CD4-positive, CD25-positive, alpha-beta regulatory T cell (primary cell): ENCODE results near the gene ARHGEF1. TPM values are rescaled to one million over a fixed set of nuclear protein-coding genes. Genes with fewer than 3 reads are reported as not detected.

Experiments used
- ATAC-seq, 2 donors: fragments of 150-1000 bp; cut with Tn5 transposase; one replicate each; pipeline ENCODE4 v1.10.0; 2021; ENCODE audit warnings: low read depth in 2 of 2, moderate number of reproducible peaks in 2 of 2, moderate library complexity in 1 of 2
- DNase-seq, 3 donors: peaks; one replicate each; pipeline versions ENCODE4 v3.0.0 to v3.0.0-alpha.2; 2012 to 2022; ENCODE audit warnings: mixed read lengths in 1 of 3
- H3K27ac ChIP-seq: one replicate; pipeline ENCODE4 v1.7.0; 2013; ENCODE audit warnings: mild to moderate bottlenecking, low read length; ENCODE audit not compliant: insufficient read depth, poor library complexity, severe bottlenecking
- H3K27me3 ChIP-seq: one replicate; pipeline ENCODE4 v1.7.0; 2013; ENCODE audit warnings: low read length; ENCODE audit not compliant: control insufficient read depth, insufficient read depth
- H3K36me3 ChIP-seq: one replicate; pipeline ENCODE4 v1.7.0; 2013; ENCODE audit warnings: mild to moderate bottlenecking, low read length, moderate library complexity; ENCODE audit not compliant: control insufficient read depth, insufficient read depth
- H3K4me1 ChIP-seq: 2 replicates; pipeline ENCODE4 v1.7.0; 2013; ENCODE audit warnings: mild to moderate bottlenecking, low read length; ENCODE audit not compliant: insufficient read depth, control insufficient read depth, poor library complexity, severe bottlenecking
- H3K4me3 ChIP-seq: one replicate; pipeline ENCODE4 v1.7.0; 2013; ENCODE audit warnings: low read depth, mild to moderate bottlenecking, low read length, moderate library complexity
- H3K9me3 ChIP-seq, 2 experiments: 1 replicate in 1 of 2; 2 replicates in 1 of 2; pipeline ENCODE4 v1.7.0; 2013; ENCODE audit warnings: low read length in 2 of 2, mild to moderate bottlenecking in 1 of 2, moderate library complexity in 1 of 2; ENCODE audit not compliant: control insufficient read depth in 2 of 2
- H3K27ac Mint-ChIP-seq, 3 donors: one replicate each; pipeline ENCODE4 v1.8.0; 2020 to 2022; ENCODE audit warnings: mild to moderate bottlenecking in 3 of 3, mixed read lengths in 3 of 3, moderate library complexity in 2 of 3
- H3K27me3 Mint-ChIP-seq: one replicate; pipeline ENCODE4 v1.8.0; 2022; ENCODE audit warnings: mild to moderate bottlenecking, mixed read lengths
- H3K36me3 Mint-ChIP-seq: one replicate; pipeline ENCODE4 v1.8.0; 2020; ENCODE audit warnings: mixed read lengths
- H3K4me1 Mint-ChIP-seq, 4 donors: one replicate each; pipeline ENCODE4 v1.8.0; 2020 to 2022; ENCODE audit warnings: mixed read lengths in 4 of 4, mild to moderate bottlenecking in 1 of 4
- H3K4me3 Mint-ChIP-seq, 4 donors: one replicate each; pipeline ENCODE4 v1.8.0; 2020 to 2022; ENCODE audit warnings: mild to moderate bottlenecking in 4 of 4, mixed read lengths in 4 of 4, moderate library complexity in 3 of 4
- H3K9me3 Mint-ChIP-seq, 7 donors: one replicate each; pipeline ENCODE4 v1.8.0; 2020 to 2022; ENCODE audit warnings: mixed read lengths in 7 of 7, mild to moderate bottlenecking in 3 of 7, moderate library complexity in 2 of 7
- polyA plus RNA-seq, 4 donors: library from polyadenylated mRNA; unstranded; fragments of 300-500 nt; fragmentation: Illumina TruSeq; gene quantifications; one replicate each; pipeline ENCODE4 v1.2.3, GENCODE V29; 2021
- total RNA-seq: library from RNA; stranded (reverse); gene quantifications from one replicate; pipeline ENCODE4 v1.2.3, GENCODE V29; 2022

ARHGEF1 gene
- total and polyA plus RNA-seq, 5 donors from 2014 or later: 162 to 1,312 (median 183) TPM

- peak overlapping the region; percentile 78 to 88 (median 84) for H3K4me3 Mint-ChIP-seq
- H3K36me3 ChIP-seq: no peaks in the 10 kb centered on the region
- H3K36me3 Mint-ChIP-seq: no peaks in the 10 kb centered on the region
- no peak overlapping the region for H3K4me3 ChIP-seq
- H3K9me3 Mint-ChIP-seq: peaks cover 0 to 4% (median 0%) of the 10 kb centered on the region in 7 donors
- peaks cover 35% of the 10 kb centered on the region for H3K27me3 Mint-ChIP-seq
- peaks cover 45% of the 10 kb centered on the region for H3K4me1 ChIP-seq
- no peak overlapping the region for H3K27ac ChIP-seq
- no peak for ATAC-seq
- peak overlapping the region in 2 of 3 donors; percentile 79 to 87 for H3K27ac Mint-ChIP-seq
- no peaks in the 10 kb centered on the region for H3K27me3 ChIP-seq
- H3K9me3 ChIP-seq: no peaks in the 10 kb centered on the region
- DNase-seq: no peak
- H3K4me1 Mint-ChIP-seq: peaks cover 6 to 60% (median 24%) of the 10 kb centered on the region in 4 donors
Observed at GRCh38 chr19:41941410-41942202, 58.6 kb downstream of the ARHGEF1 start.

- Mint-ChIP-seq H3K36me3 (no peaks in the 10 kb centered on the region), H3K9me3 (peaks cover 0 to 4% (median 0%) of the 10 kb centered on the region in 7 donors), H3K4me3 (peak overlapping the region in 2 of 4 donors; percentile 52 to 63), H3K4me1 (peaks cover 6 to 68% (median 21%) of the 10 kb centered on the region in 4 donors), H3K27ac (peak overlapping the region; percentile 87 to 98 (median 98)), H3K27me3 (peaks cover 26% of the 10 kb centered on the region)
- DNase-seq (no peak), ATAC-seq (no peak)
- peaks cover 48% of the 10 kb centered on the region for H3K4me1 ChIP-seq
- peak overlapping the region; percentile 85 for H3K27ac ChIP-seq
- H3K4me3 ChIP-seq: no peak overlapping the region
- H3K27me3 ChIP-seq: no peaks in the 10 kb centered on the region
- H3K9me3 ChIP-seq: no peaks in the 10 kb centered on the region
- H3K36me3 ChIP-seq: no peaks in the 10 kb centered on the region
Observed at GRCh38 chr19:41944336-41944735, 61.4 kb downstream of the ARHGEF1 start.

DNA sequence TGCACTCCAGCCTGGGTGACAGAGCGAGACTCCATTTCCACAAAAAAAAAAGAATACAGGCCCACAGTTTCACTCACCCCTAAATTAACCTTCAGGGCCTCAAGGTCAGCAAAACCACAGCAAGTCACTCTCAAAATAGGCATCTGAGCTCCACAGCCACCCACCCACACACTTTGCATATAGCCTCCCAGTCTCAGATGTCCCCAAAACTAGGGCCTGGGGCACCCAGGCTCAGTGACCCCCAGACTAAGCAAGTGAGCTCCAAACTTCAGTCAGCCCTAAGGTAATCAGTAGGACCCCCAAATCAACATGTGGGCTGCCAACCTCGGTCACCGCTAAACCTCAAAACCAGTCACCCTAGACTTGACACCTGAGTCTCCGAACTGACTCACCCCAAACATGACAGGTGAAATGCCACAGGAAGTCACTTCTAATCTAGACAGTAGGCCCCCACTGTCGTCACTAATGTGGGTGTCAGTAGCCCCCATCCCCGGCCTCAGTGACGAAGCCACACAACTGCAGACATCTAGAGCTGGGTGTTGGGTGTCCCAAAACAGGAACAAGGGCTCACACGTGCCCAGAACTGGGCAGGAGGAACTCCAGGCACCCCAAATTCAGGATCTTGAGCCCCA is 62.3 kb downstream of the ARHGEF1 start:
- ATAC-seq (peak; percentile 98), DNase-seq (peak; percentile 83 to 90 (median 87))
- Mint-ChIP-seq H3K9me3 (peaks cover 0 to 4% (median 0%) of the 10 kb centered on the region in 7 donors), H3K4me1 (peaks cover 6 to 64% (median 21%) of the 10 kb centered on the region in 4 donors), H3K27me3 (peaks cover 25% of the 10 kb centered on the region), H3K4me3 (peak overlapping the region; percentile 43 to 83 (median 79)), H3K27ac (peak overlapping the region; percentile 98 to 100 (median 98)), H3K36me3 (no peaks in the 10 kb centered on the region)
- no peaks in the 10 kb centered on the region for H3K9me3 ChIP-seq
- no peaks in the 10 kb centered on the region for H3K36me3 ChIP-seq
- H3K27me3 ChIP-seq: no peaks in the 10 kb centered on the region
- peaks cover 40% of the 10 kb centered on the region for H3K4me1 ChIP-seq
- H3K4me3 ChIP-seq: no peak overlapping the region
- H3K27ac ChIP-seq: peak overlapping the region; percentile 85

- no peaks in the 10 kb centered on the region for H3K36me3 Mint-ChIP-seq
- DNase-seq (no peak), ATAC-seq (no peak)
- peak overlapping the region; percentile 90 to 95 (median 92) for H3K27ac Mint-ChIP-seq
- Histone ChIP-seq H3K27ac (no peak overlapping the region), H3K9me3 (no peaks in the 10 kb centered on the region), H3K4me1 (peaks cover 36% of the 10 kb centered on the region), H3K36me3 (no peaks in the 10 kb centered on the region), H3K4me3 (no peak overlapping the region), H3K27me3 (no peaks in the 10 kb centered on the region)
- peaks cover 0 to 2% (median 0%) of the 10 kb centered on the region in 7 donors for H3K9me3 Mint-ChIP-seq
- peaks cover 13% of the 10 kb centered on the region for H3K27me3 Mint-ChIP-seq
- peak overlapping the region in 2 of 4 donors; percentile 31 to 66 for H3K4me3 Mint-ChIP-seq
- peaks cover 6 to 62% (median 24%) of the 10 kb centered on the region in 4 donors for H3K4me1 Mint-ChIP-seq
Observed at GRCh38 chr19:41947091-41947490, 64.1 kb downstream of the ARHGEF1 start.

GRCh38 chr19:41951686-41952172 is 68.7 kb downstream of the ARHGEF1 start:
- H3K4me3 ChIP-seq: no peak overlapping the region
- Mint-ChIP-seq H3K4me1 (peaks cover 0 to 24% (median 9%) of the 10 kb centered on the region in 4 donors), H3K9me3 (peaks cover 0 to 2% (median 0%) of the 10 kb centered on the region in 7 donors), H3K36me3 (no peaks in the 10 kb centered on the region), H3K27me3 (no peaks in the 10 kb centered on the region), H3K27ac (peak overlapping the region; percentile 33 to 92 (median 81)), H3K4me3 (no peak overlapping the region)
- DNase-seq: peak; percentile 77 to 78 (median 78)
- peaks cover 9% of the 10 kb centered on the region for H3K4me1 ChIP-seq
- no peak overlapping the region for H3K27ac ChIP-seq
- H3K9me3 ChIP-seq: no peaks in the 10 kb centered on the region
- H3K27me3 ChIP-seq: no peaks in the 10 kb centered on the region
- peak; percentile 84 to 86 for ATAC-seq
- H3K36me3 ChIP-seq: no peaks in the 10 kb centered on the region

DNA sequence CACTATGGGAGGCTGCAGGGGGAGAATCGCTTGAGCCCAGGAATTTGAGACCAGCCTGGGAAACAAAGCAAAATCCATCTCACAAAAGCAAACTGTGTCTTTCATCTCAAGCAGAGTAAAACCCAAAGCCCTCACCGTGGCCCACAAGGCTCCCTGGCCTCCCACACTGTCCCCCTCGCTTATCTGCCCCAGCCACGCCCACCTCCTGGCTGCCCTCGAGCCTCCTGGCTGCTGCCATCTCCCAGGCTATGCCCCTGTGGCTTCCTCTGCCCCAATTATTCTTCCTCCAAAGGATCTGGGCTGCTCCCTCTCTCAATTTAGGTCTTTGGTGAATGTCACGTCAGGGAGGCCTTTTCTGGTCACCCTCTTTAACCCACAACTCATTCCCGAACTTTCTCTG is 72.5 kb downstream of the ARHGEF1 start:
- Histone ChIP-seq H3K36me3 (no peaks in the 10 kb centered on the region), H3K27me3 (no peaks in the 10 kb centered on the region), H3K9me3 (no peaks in the 10 kb centered on the region), H3K4me1 (peaks cover 22% of the 10 kb centered on the region), H3K4me3 (no peak overlapping the region), H3K27ac (no peak overlapping the region)
- Mint-ChIP-seq H3K27ac (no peak overlapping the region), H3K9me3 (no peaks in the 10 kb centered on the region), H3K4me3 (peak overlapping the region in 2 of 4 donors; percentile 38 to 58), H3K27me3 (no peaks in the 10 kb centered on the region), H3K4me1 (peaks cover 5 to 30% (median 18%) of the 10 kb centered on the region in 4 donors), H3K36me3 (peaks cover 6% of the 10 kb centered on the region)
- DNase-seq (no peak), ATAC-seq (no peak)

DNA sequence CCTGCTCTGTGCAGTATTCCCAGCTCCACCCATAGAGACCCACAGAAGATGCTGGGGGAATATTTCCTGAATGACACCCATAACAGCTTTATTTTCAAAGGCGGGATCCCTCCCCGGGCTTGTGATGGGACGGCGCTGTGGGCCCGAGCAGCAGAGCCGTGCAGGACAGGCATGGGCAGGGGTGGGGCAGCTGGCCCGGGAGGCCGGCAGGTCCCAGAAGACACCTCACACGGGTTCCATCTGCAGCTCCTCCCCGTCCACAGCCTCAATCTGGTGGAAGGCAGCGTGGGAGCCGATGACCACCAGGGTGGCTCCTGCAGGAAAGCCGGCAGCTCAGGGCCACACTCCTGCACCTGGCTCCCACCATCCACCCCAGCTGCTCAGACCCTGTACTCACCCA is 73.6 kb downstream of the ARHGEF1 start:
- H3K36me3 Mint-ChIP-seq: peaks cover 6% of the 10 kb centered on the region
- Histone ChIP-seq H3K27ac (no peak overlapping the region), H3K4me1 (peaks cover 18% of the 10 kb centered on the region), H3K27me3 (no peaks in the 10 kb centered on the region), H3K9me3 (no peaks in the 10 kb centered on the region), H3K4me3 (no peak overlapping the region), H3K36me3 (no peaks in the 10 kb centered on the region)
- ATAC-seq (no peak), DNase-seq (no peak)
- no peaks in the 10 kb centered on the region for H3K27me3 Mint-ChIP-seq
- no peaks in the 10 kb centered on the region for H3K9me3 Mint-ChIP-seq
- no peak overlapping the region for H3K27ac Mint-ChIP-seq
- H3K4me3 Mint-ChIP-seq: peak overlapping the region in 3 of 4 donors; percentile 21 to 62 (median 58)
- H3K4me1 Mint-ChIP-seq: peaks cover 5 to 25% (median 14%) of the 10 kb centered on the region in 4 donors
